ENCODE results near the gene C3orf18. TPM values are rescaled to one million over a fixed set of nuclear protein-coding genes. Genes with fewer than 3 reads are reported as not detected.

Gene C3orf18
- polyA plus RNA-seq, 6 donors from 2014 or later, result 3.6 to 11.3 (median 6.4) TPM

- Mint-ChIP-seq H3K36me3 (no peaks in the 10 kb centered on the region), H3K27me3 (no peaks in the 10 kb centered on the region), H3K4me1 (peaks cover 40 to 53% (median 51%) of the 10 kb centered on the region in 3 donors), H3K27ac (no peak overlapping the region), H3K4me3 (peak overlapping the region in 1 of 8 donors; percentile 47), H3K9me3 (no peaks in the 10 kb centered on the region)
- ATAC-seq (ENCODE audit: low read depth in 2 of 2) (no peak), DNase-seq (no peak)
Measured at GRCh38 chr3:50608278-50608677, 40.7 kb upstream of the C3orf18 start.

- DNase-seq, result no peak
- H3K9me3 Mint-ChIP-seq, result no peaks in the 10 kb centered on the region
- H3K36me3 Mint-ChIP-seq, result no peaks in the 10 kb centered on the region
- no peaks in the 10 kb centered on the region for H3K27me3 Mint-ChIP-seq
- ATAC-seq (ENCODE audit: low read depth in 2 of 2), result no peak
- H3K4me1 Mint-ChIP-seq, result peaks cover 40 to 53% (median 50%) of the 10 kb centered on the region in 3 donors
- peak overlapping the region in 1 of 8 donors; percentile 47 for H3K4me3 Mint-ChIP-seq
- peak overlapping the region in 1 of 6 donors; percentile 7 for H3K27ac Mint-ChIP-seq
Measured at GRCh38 chr3:50607271-50608091, 39.9 kb upstream of the C3orf18 start.

GRCh38 chr3:50606596-50606995 is 39.0 kb upstream of the C3orf18 start:
- Mint-ChIP-seq H3K27ac (no peak overlapping the region), H3K4me1 (peaks cover 36 to 56% (median 48%) of the 10 kb centered on the region in 3 donors), H3K9me3 (no peaks in the 10 kb centered on the region), H3K36me3 (no peaks in the 10 kb centered on the region), H3K27me3 (no peaks in the 10 kb centered on the region), H3K4me3 (no peak overlapping the region)
- ATAC-seq (ENCODE audit: low read depth in 2 of 2) (no peak), DNase-seq (no peak)

- no peak for DNase-seq
Measured at GRCh38 chr3:50605901-50606326, 38.4 kb upstream of the C3orf18 start.

GRCh38 chr3:50604628-50605588 is 37.4 kb upstream of the C3orf18 start:
- Mint-ChIP-seq H3K27ac (peak overlapping the region in 5 of 6 donors; percentile 81 to 98 (median 92)), H3K9me3 (no peaks in the 10 kb centered on the region), H3K27me3 (no peaks in the 10 kb centered on the region), H3K4me1 (peaks cover 36 to 61% (median 50%) of the 10 kb centered on the region in 3 donors), H3K36me3 (no peaks in the 10 kb centered on the region), H3K4me3 (peak overlapping the region in 5 of 8 donors; percentile 8 to 62 (median 26))
- ATAC-seq (ENCODE audit: low read depth in 2 of 2) (peak; percentile 85), DNase-seq (peak; percentile 55)

More at GRCh38 chr3:50605901-50606326, 38.4 kb upstream of the C3orf18 start:
- peaks cover 41 to 59% (median 49%) of the 10 kb centered on the region in 3 donors for H3K4me1 Mint-ChIP-seq
- H3K27me3 Mint-ChIP-seq, result no peaks in the 10 kb centered on the region
- peak overlapping the region in 5 of 8 donors; percentile 4 to 73 (median 39) for H3K4me3 Mint-ChIP-seq
- H3K36me3 Mint-ChIP-seq, result no peaks in the 10 kb centered on the region
- H3K27ac Mint-ChIP-seq, result peak overlapping the region in 5 of 6 donors; percentile 81 to 98 (median 86)
- ATAC-seq (ENCODE audit: low read depth in 2 of 2), result no peak
- no peaks in the 10 kb centered on the region for H3K9me3 Mint-ChIP-seq

GRCh38 chr3:50604110-50604621 is 36.6 kb upstream of the C3orf18 start:
- H3K36me3 Mint-ChIP-seq, result no peaks in the 10 kb centered on the region
- peaks cover 36 to 61% (median 56%) of the 10 kb centered on the region in 3 donors for H3K4me1 Mint-ChIP-seq
- no peak overlapping the region for H3K4me3 Mint-ChIP-seq
- no peaks in the 10 kb centered on the region for H3K9me3 Mint-ChIP-seq
- ATAC-seq (ENCODE audit: low read depth in 2 of 2) (no peak), DNase-seq (no peak)
- H3K27ac Mint-ChIP-seq, result peak overlapping the region in 3 of 6 donors; percentile 14 to 81 (median 31)
- no peaks in the 10 kb centered on the region for H3K27me3 Mint-ChIP-seq

GRCh38 chr3:50603261-50604109 is 35.9 kb upstream of the C3orf18 start:
- DNase-seq (no peak), ATAC-seq (ENCODE audit: low read depth in 2 of 2) (no peak)
- Mint-ChIP-seq H3K36me3 (no peaks in the 10 kb centered on the region), H3K27me3 (no peaks in the 10 kb centered on the region), H3K9me3 (no peaks in the 10 kb centered on the region), H3K27ac (peak overlapping the region in 4 of 6 donors; percentile 67 to 81 (median 74)), H3K4me3 (peak overlapping the region in 1 of 8 donors; percentile 69), H3K4me1 (peaks cover 36 to 60% (median 56%) of the 10 kb centered on the region in 3 donors)

- H3K9me3 Mint-ChIP-seq, result no peaks in the 10 kb centered on the region
- H3K27ac Mint-ChIP-seq, result peak overlapping the region in 3 of 6 donors; percentile 60 to 80 (median 67)
- DNase-seq (no peak), ATAC-seq (ENCODE audit: low read depth in 2 of 2) (no peak)
- no peak overlapping the region for H3K4me3 Mint-ChIP-seq
- H3K36me3 Mint-ChIP-seq, result no peaks in the 10 kb centered on the region
- peaks cover 36 to 57% (median 56%) of the 10 kb centered on the region in 3 donors for H3K4me1 Mint-ChIP-seq
- no peaks in the 10 kb centered on the region for H3K27me3 Mint-ChIP-seq
Measured at GRCh38 chr3:50602595-50603191, 35.1 kb upstream of the C3orf18 start.

GRCh38 chr3:50600841-50601591 is 33.5 kb upstream of the C3orf18 start:
- DNase-seq (no peak), ATAC-seq (ENCODE audit: low read depth in 2 of 2) (peak; percentile 37 to 43)
- peak overlapping the region in 4 of 6 donors; percentile 19 to 74 (median 24) for H3K27ac Mint-ChIP-seq
- no peaks in the 10 kb centered on the region for H3K36me3 Mint-ChIP-seq
- peaks cover 34 to 53% (median 52%) of the 10 kb centered on the region in 3 donors for H3K4me1 Mint-ChIP-seq
- H3K27me3 Mint-ChIP-seq, result no peaks in the 10 kb centered on the region
- peak overlapping the region in 4 of 8 donors; percentile 20 to 57 (median 30) for H3K4me3 Mint-ChIP-seq
- H3K9me3 Mint-ChIP-seq, result no peaks in the 10 kb centered on the region

- Mint-ChIP-seq H3K27ac (peak overlapping the region in 1 of 6 donors; percentile 22), H3K9me3 (no peaks in the 10 kb centered on the region), H3K36me3 (no peaks in the 10 kb centered on the region), H3K4me3 (peak overlapping the region in 2 of 8 donors; percentile 35 to 57), H3K4me1 (peaks cover 27 to 46% (median 45%) of the 10 kb centered on the region in 3 donors), H3K27me3 (no peaks in the 10 kb centered on the region)
- DNase-seq (no peak), ATAC-seq (ENCODE audit: low read depth in 2 of 2) (no peak)
Measured at GRCh38 chr3:50600141-50600753, 32.7 kb upstream of the C3orf18 start.

- no peaks in the 10 kb centered on the region for H3K9me3 Mint-ChIP-seq
- no peak overlapping the region for H3K27ac Mint-ChIP-seq
- no peaks in the 10 kb centered on the region for H3K27me3 Mint-ChIP-seq
- no peak for DNase-seq
- H3K4me3 Mint-ChIP-seq, result peak overlapping the region in 1 of 8 donors; percentile 55
- no peaks in the 10 kb centered on the region for H3K36me3 Mint-ChIP-seq
- peaks cover 21 to 40% (median 40%) of the 10 kb centered on the region in 3 donors for H3K4me1 Mint-ChIP-seq
- ATAC-seq (ENCODE audit: low read depth in 2 of 2), result no peak
Measured at GRCh38 chr3:50599716-50600118, 32.2 kb upstream of the C3orf18 start.

All from naive B cell (primary cell).